HG03469 (cell line): ENCODE results near the gene SLC2A8.

Experiments used
- ATAC-seq: cut with Tn5 transposase; IDR thresholded peaks from one replicate; pipeline ENCODE4 v1.9.1; 2021; ENCODE audit warnings: mild to moderate bottlenecking, moderate library complexity, moderate number of reproducible peaks; ENCODE audit not compliant: unreplicated experiment

The SLC2A8 gene

DNA sequence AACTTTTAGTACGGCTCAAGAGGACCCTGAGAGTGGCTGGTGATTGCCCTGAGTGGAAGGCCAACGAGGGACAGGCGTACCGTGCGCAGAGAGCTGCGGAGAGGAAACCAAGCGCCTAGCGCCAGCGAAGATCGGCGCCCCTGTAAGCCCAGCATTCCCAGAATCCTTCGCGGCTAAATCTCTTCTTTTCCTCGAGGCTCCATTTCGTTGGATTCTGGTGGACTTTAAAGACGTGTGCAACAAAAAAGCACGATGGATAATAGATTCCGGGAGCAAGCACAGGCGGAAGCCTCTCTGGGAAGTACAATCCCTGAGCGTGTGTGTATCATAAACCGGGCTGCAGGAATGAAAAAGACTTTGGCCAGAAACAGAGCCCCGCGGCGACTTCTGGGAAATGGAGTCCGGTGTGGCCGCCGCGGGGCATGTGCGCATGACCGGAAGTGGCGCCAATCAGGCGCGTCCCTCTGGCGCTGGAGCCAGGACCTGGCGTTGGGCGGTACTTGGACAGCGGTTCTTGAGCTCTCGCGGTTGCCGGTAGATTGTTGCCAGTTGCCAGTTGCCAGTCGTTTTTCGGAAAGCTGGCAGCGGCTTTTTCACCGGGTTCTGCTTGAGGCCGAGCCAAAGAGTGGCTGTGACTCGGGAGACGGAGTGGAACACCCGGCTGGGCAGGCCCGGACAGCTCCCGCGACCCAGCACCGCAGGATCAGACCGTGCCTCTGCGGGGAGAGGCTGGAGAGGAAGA lies 27.1 kb downstream of the SLC2A8 start, which contains the start of gene ZNF79:
ZNF79 (plus strand) TSS at position 449 of the 742 bp plus-strand sequence. CDS start 406 bp downstream, outside the sequence.
- peak; percentile 39 for ATAC-seq

DNA sequence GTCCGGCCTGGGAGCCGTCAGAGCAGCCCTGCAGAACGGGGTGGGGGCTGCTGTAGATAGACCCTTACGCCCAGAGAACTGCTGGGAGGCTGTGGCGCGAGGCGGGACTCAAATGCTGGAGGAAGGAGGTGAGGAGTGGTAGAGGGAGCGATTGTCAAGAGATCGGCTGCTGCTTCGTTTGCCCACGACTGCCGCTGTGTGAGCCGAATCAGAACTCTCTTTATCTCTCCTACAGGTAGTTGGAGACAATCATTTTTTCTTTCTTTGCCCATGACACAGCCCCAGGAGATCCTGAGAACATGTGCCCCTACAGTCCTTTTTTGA lies 27.7 kb downstream of the SLC2A8 start:
- no peak for ATAC-seq

DNA sequence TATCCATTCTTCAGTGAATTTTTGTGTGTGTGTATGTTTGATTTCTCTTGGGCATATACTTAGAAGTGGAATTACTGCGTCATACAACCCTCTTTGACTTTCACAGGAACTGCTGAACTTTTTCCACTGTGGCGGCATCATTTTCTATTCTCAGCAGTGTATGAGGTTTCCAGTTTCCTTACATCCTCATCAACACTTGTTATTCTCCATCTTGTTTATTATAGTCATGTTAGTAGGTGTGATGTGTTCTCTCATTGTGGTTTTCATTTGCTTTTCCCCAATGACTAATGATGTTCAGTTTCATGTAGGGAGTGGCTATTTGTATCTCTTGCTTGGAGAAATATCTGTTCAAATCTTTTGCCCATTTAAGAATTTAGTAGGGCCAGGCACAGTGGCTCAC lies 29.8 kb downstream of the SLC2A8 start:
- ATAC-seq, result no peak

DNA sequence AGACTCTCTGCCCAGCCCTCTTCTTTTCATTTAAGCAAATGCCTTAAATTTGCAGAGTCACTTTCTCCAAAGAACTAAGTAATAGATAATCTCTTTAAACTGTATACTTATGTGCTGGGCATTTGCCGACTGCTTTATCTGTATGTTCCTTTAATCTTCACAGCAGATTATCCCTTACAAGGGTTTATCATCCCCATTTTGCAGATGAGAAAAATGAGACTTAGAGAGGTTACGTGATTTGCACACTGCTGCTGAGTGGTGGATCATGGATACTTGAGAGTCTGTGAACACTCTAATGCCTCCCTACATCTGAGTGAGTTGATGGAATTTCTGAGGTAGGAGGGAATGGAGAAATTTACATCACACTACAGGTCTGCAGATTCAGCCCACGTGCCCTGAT lies 31.4 kb downstream of the SLC2A8 start:
- no peak for ATAC-seq

DNA sequence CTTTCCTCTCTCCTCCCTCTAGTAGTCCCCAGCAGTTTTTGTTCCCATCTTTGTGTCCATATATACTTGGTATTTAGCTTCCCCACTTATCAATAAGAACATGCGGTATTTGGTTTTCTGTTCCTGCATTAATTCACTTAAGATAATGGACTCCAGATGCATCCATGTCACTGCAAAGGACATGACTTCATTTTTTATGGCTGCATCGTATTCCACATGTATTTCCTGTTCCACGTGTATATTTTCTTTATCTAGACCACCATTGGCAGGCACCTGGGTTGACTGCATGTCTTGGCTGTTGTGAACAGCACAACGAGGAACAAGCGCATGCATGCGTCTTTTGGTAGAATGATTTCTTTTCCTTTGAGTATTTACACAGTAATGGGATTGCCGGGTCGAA lies 33.4 kb downstream of the SLC2A8 start:
- no peak for ATAC-seq

DNA sequence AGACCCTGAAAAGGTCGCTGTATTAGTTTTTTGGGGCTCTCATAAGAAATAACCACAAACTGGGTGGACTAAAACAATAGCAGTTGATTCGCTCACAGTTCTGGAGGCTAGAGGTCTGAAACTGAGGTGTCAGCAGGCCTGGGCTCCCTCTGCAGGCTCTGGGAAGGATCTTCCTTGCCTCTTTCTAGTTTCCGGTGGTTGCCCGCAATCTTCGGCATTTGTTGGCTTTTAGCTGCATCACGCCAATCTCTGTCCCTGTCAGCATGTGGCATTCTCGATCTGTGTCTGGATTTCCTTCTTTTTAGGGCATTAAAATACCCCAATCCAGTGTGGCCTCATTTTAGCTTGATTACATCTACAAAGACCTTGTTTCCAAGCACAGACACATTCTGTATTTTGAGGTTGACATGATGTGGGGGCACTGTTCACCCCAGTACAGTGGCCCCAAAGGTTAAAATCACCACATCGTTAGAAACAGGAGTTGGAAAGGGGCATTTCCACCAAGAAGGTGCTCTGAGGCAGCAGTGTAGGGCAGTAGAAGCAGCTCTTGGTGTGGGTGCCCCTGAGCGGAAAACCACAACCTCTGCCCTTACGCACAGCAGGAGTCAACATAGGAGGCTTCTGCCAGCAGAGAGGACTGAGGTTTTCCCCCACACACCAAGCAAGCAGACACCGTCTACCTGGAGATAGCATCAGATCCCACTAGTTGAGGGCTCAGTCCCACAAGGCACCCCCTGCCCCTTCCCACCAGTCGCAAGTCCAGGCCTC lies 40.7 kb downstream of the SLC2A8 start:
- ATAC-seq, result no peak

DNA sequence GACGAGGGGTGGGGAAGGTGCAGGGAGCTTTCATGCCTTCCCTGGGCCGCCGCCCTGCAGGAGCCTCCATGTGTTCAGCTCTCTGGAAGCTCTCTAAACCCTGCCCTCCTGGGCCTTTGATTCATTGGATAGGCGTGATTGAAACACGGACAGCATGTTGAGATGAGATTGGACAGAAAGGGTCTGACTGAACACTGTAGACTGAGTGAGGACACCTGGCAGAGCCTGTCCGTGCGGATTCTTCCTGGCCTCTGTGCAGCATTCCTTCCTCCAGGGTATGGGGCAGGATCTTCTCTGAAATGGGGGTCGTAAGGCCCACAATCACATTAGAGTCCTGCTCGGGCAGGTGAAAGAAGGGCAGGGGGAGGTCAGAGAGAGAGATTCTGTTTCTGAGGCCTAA lies 41.4 kb downstream of the SLC2A8 start:
- ATAC-seq, result no peak

DNA sequence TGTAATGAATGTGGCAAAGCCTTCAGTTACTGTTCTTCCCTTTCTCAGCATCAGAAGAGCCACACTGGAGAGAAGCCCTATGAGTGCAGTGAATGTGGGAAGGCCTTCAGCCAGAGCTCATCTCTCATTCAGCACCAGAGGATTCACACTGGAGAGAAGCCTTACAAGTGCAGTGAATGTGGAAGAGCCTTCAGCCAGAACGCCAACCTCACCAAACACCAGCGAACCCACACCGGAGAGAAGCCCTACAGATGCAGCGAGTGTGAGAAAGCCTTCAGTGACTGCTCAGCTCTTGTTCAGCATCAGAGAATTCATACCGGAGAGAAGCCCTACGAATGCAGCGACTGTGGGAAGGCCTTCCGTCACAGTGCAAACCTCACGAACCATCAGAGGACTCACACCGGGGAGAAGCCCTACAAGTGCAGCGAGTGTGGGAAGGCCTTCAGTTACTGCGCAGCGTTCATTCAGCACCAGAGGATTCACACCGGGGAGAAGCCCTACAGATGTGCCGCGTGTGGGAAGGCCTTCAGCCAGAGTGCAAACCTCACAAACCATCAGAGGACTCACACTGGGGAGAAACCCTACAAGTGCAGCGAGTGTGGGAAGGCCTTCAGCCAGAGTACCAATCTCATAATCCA lies 47.4 kb downstream of the SLC2A8 start:
- no peak for ATAC-seq

DNA sequence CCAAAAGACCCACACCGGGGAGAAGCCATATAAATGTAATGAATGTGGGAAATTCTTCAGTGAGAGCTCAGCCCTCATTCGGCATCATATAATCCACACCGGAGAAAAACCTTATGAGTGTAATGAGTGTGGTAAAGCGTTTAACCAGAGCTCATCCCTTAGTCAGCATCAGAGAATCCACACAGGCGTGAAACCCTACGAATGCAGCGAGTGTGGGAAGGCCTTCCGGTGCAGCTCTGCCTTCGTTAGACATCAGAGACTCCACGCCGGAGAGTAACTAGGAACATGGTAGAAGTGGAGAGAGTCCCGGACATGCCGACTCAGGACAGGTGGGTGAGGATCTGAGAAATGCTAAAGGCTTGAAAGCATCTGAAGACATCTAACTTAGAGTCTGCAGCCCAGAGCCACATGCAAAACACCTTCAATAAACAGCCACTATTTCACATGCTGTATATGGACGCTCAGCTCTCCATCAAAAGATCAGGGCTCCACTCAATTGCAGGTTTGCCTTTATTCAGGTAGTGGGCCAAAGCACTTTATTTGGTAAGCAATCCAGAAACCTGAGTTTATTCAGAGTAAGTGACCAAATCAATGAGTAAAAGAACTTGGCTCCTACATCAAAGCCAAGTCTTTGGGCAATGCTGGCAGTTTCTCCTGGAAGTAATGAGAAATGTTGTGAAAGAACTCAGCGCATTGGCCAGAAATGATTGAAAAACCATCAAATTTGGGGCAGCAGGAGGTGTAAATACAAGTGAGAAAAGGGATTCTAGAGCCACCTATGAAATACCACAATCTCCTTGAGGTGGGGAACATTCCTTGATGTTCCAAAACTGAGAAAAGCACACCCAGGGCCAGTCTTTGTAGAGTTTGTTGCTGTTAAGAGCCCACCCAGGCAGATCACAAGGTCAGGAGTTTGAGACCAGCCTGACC lies 48.2 kb downstream of the SLC2A8 start:
- ATAC-seq, result no peak

DNA sequence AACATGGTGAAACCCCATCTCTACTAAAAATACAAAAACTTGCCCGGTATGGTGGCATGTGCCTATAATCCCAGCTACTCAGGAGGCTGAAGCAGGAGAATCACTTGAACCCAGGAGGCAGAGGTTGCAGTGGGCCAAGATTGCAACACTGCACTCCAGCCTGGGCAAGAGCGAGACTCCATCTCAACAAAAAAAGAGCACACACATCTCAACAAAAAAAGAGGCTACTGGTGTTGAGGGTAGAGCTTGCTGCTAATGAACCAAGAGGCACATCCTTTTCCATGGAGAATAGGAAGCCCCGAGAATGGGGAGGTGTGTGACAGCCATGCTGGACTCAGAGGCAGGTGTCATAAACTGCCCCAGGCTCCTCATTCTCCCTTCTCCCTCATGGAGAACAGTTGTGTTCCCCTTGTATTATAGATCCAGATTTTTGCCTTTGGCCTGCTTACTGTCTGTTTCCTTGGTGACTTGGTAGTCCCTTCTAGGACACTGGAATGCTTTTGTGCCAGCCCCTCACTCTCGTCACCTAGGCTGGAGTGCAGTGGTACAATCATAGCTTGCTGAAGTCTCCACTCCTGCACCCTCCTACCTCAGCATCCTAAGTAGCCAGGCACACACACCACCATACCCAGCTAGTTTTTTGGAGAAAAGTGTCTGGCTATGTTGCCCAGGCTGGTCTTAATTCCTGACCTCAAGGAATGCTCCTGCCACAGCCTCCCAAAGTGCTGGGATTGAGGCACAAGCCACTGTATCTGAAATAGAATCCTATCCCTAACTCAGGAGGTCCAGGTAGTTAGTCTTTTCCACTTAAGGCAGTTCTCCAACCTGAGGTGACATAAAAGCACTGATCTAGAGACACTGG lies 49.1 kb downstream of the SLC2A8 start:
- no peak for ATAC-seq

DNA sequence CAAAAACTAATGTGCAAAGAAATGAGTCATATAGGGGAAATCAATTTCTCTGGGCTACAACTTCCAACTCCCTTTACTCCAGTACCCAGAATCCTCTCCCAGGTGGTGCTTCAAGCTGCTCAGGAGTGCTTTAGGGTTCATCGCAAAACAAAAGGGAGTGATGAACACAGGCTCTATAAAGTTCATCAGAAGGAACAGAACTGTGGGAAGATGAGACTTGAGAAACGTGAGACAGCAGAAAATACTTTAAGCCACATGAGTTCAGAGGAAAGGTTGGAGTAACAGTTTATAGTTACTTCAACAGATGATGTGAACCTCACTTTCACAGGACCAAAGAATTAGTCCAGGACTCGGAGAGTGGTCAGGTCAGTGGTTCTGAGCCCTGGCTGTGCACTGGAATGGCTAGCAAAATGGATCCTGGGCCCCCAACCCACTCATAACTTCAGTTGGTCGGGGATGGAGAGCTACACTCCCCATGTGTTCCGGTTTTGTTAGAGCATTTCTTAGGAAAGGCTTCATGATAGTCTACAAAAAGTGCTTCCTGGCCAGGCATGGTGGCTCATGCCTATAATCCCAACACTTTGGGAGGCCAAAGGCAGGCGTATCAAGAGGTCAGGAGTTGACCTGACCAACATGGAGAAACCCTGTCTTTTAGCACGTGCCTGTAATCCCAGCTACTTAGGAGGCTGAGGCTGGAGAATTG lies 49.9 kb downstream of the SLC2A8 start:
- ATAC-seq, result no peak

DNA sequence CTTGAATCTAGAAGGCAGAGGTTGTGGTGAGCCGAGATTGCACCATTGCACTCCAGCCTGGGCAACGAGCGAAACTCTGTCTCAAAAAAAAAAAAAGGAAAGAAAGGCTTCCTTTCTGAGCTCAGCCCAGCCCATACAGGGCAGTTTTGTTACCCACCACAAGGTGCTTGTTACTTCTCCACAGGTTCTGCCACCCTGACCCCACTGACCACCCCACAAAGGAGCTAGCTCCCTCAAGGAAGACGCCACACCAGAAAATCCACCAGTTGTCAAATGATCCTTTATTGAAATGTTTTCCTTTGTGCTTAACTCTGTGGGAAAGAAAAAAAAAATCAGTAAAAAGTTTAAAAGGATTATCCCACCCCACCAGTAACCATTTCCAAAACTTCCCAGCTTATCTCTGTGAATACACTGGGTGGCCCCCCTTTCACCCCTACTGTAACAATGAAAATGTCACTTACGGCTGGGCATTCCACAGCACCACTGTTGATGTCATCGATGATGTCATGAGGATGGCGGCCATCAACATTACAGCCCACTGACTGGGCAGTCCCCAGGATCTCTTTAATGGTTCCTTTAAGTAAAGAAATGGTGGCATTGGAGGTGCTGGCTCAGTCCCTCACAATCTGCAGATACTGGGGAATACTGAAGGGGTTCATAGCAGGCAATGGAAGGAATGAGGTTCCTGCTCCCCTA lies 50.6 kb downstream of the SLC2A8 start:
- ATAC-seq, result no peak

DNA sequence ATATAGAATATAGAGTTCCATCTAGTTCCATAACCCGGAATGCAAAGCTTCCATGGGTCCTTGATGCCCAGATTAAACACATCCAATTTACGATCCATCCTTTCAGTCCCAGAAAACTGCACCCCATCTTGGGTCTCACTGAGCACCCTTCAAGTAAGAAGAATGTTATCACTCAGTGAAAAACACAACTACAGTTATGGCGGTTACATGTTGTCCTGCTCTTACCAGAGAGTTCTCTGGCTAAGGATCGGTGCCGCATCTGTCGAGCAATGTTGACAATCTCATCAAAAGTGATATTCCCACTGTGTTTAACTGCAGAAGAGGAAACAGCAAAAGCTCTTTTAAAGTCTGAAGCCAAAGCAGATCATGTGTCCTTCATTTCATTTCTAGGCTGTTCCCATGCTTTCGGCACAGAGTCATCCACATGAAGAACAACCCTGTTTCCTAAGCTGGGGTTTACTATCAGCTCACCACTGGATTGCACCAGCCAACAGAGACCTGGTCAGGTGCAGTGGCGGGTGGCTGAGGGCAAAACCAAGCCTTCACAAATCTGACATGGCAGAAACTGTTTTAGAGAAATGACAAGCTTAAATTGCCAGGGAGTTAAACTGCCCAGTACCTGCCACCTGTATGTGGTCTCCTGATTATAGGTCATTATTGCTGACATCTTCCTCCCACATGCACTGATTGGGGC lies 51.3 kb downstream of the SLC2A8 start:
- ATAC-seq, result no peak

DNA sequence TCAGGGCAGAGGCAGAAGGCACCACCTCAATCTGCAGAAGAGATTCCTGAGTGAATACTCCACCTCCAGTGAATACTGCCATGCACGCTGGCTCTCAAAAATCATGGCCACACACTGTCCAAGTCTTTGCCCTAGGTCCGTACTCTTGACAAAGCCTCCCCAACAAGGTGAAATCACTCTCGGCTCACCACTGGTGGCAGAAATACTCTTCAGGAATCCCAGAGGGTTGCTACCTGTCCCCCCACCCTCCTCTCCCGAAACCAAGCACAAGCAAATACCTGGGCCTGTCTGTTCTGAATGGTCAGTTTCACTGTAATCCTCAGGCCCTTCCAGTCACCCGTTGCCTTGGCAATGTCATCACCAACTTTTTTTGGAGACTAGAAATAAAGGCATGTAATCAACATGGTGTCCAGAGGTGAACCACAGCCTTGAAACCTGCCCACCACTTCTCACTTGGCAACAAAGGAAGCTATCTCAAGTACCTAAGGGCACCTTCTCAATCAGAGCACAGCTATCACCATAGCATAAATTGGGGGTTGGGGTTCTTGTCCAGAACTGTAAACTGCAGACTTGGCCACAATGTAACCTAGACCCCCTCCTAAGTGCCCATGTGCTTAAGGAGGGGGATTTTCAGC lies 52.5 kb downstream of the SLC2A8 start:
- no peak for ATAC-seq

DNA sequence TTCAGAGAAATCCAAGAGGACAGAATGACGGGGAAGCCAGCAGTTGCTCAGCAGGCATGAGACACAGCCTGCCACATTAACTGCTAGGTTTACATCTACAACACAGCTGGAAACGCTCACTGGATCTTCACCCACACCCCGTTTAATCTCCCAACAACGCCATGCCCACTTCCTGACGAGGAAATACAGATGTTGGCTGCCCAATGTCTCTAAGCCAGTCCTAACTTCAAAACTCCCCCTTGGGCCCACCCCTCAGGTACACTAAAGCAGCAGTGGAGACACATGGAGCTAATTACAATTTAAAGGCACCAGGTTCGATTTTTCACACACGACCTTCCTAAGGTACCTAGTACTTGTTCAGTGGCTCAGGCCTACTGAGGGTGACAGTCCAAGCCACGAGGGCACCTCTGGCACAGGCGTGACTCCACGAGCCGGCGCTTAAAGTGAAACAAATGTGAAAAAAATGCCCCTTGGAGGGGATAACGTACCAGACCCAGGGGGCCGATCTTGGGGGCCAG lies 53.3 kb downstream of the SLC2A8 start:
- no peak for ATAC-seq

DNA sequence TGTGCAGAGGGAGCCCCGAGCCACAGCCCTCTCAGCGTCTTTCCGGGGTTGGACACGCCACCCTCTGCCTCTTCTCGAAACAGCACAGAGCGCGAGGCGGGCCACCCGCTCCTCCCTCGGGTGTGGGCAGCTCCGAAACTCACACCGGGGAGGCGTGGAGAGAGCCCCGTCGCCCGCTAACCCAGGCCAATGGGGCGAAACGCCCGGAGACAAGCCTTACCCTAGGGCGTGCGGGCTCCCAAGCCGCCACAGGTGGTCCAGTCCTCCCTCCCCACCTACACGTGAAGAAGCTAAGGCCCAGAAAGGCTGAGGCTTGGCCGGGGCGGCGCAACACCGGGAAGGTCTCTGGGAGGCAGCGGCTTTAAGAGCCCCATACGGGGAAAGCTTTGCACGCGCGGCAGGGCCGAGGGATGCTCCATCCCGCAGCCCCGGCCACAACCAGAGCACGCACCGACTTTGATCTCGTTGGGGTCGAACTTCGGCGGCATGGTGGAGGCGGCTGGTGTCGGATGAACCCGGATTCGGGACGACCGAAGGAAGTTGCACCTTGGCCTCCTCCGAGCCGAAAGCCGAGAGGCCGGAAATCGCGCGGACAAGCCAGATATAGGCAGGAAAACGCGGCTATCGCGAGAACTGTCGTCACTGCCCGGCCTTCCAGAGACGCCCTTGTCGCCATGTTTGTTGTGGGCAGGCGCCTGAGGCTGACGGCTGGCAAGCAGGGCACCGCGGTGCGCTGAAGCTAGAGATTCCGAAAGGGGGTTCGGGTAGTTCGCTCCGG lies 54.0 kb downstream of the SLC2A8 start, which contains the start of the genes LRSAM1 and RPL12:
LRSAM1 (plus strand) TSS at position 681 of the 778 bp plus-strand sequence. CDS start 3,018 bp downstream, outside the sequence.
RPL12 (minus strand) TSS at position 577 of the 778 bp plus-strand sequence; CDS start at position 488, 89 bp downstream.
- ATAC-seq, result peak; percentile 52

DNA sequence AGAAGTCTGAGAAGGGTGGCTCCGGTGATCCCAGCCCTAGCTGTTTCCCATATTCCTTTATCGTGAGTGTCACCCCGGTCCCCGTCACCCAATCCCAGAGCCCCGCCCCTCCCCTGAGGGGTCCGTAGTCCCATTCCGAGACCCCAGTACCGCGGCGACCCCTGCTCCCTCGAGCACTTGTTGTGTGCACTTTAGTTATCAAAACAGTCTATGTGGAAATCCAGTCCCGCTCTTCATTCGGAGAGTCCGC lies 54.6 kb downstream of the SLC2A8 start:
- ATAC-seq, result peak; percentile 11
